Frontal cortex (tissue), 4 donors: ENCODE measurements around the gene IDH3G. TPM values are rescaled to one million over a fixed set of nuclear protein-coding genes. Genes with fewer than 3 reads are reported as not detected.

Experiments
- DNase-seq, 2 donors: peaks; one replicate each; pipeline ENCODE4 v3.0.0; 2012; ENCODE audit warnings: low spot score in 2 of 2
- FAIRE-seq: peaks from 2 replicates; lab custom pipeline; 2012; peaks lifted over from hg19 to GRCh38; lab: Jason Lieb, UNC
- total RNA-seq: library from RNA; depleted of rRNA; stranded (reverse); fragments of >200 nt; gene quantifications from one replicate; pipeline ENCODE4 v1.2.3, GENCODE V29; 2014
- donor health status: control.
- donor health status: control.
- donor health status: control.

IDH3G gene
- total RNA-seq, 1 donor from 2014 or later, result 49.7 TPM

DNA sequence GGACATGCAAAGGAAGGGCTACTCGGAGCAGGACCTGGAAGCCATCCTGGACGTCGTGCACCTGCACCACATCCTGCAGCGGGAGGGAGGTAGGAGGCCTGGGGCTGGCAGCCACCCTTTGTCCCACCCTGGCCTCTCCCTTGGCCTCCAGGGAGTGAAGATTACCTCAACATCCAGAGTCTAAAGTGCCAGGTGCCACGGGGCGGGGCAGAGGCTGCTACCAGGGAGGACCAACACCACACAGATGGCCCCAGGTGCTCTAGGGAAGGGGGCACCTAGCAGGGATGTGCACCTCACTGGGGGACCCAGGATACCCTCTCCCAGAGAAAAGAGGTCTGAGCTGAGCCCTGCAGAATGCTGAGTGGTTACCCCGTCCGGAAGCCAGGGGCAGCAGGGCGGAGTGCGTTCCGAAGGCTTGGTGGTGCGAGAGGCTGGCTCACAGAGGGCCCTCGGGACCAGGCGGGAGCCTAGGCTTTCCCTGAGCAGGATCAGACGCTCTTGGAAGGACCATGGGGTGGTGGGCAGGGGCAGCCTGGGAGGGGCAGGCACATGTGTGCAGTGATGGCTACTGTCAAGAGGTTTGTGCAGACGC, 53.4 kb downstream of the IDH3G start:
- FAIRE-seq (no peak), DNase-seq (no peak)

DNA sequence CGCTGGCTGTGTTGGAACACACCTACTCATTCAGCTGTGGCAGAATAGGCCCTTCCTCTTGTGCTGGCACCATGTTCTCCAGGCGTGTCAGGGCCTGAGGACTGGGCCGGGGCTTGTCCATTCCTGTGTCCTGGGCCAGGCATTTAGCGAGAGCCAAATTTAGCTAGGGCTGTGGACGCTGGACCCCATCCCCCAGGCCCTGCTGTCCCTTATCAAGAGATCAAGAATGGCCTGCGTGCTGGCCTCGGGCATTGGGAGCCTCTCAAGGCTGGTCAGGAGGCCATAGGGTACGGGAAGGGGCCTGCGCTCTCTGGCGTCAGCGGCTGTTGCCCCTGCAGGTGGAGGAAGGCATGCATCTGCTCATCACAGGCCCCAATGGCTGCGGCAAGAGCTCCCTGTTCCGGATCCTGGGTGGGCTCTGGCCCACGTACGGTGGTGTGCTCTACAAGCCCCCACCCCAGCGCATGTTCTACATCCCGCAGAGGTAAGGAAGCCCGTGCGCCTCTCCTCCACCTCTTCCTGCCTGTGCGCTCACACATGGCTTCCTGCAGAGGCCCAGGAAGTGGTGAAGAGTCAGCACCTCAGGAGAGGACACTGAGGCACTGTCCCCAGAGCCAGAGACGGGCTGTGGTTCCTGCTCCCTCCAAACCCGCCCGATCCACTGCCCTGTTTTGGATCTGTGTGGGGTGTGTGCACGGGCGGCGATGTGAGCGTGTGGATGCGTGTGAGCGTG, 54.3 kb downstream of the IDH3G start:
- no peak for FAIRE-seq
- DNase-seq, result no peak

DNA sequence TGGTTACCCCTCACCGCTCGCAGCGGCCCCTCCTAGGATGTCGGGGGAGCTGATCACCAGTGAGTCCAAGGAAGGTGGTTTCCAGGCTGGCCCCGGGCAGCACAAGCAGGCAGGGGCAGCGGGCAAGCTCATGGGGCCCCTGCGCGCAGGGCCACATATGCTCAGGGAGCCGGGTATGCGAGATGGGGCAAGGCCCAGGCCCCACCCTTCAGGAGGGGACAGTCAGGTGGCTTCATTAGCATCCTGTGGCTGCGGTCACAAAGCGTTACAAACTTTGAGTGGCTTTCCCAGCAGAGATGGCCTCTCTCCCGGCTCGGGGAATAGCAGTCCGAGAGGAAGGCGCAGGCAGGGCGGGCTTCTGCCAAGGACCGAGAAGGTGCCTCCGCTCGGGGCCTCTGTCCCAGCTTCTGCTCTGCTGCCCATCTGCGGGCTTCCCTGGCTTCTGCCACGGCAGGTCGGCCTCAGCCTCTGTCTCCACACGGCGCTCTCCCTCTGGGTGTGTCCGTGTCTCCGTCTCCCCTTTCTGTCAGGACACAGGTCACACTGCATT, 56.0 kb downstream of the IDH3G start:
- DNase-seq (no peak), FAIRE-seq (no peak)

DNA sequence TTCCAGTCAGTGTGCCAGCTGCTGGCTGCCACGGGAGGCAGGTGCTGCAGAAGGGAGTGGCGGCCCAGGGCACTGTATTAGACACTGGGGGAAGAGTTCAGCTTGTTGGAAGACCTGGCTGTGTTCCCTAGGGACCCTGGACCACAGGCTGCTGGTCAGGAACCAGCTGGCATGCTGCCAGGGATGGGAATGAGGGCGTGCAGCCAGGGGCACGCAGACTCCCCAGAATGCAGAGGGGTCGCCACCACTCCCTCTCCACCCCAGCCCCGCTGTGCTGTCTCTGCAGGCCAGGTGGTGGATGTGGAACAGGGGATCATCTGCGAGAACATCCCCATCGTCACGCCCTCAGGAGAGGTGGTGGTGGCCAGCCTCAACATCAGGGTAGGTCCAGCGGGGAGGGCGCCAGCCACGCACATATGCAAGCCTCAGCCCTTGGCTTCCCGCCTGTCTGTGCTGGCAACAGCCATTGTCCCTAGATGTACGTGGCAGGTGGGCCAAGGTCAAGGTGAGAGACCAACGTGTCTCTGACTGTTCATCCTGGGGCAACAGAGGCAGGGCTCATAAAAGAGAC, 57.2 kb downstream of the IDH3G start:
- DNase-seq, result no peak
- no peak for FAIRE-seq

DNA sequence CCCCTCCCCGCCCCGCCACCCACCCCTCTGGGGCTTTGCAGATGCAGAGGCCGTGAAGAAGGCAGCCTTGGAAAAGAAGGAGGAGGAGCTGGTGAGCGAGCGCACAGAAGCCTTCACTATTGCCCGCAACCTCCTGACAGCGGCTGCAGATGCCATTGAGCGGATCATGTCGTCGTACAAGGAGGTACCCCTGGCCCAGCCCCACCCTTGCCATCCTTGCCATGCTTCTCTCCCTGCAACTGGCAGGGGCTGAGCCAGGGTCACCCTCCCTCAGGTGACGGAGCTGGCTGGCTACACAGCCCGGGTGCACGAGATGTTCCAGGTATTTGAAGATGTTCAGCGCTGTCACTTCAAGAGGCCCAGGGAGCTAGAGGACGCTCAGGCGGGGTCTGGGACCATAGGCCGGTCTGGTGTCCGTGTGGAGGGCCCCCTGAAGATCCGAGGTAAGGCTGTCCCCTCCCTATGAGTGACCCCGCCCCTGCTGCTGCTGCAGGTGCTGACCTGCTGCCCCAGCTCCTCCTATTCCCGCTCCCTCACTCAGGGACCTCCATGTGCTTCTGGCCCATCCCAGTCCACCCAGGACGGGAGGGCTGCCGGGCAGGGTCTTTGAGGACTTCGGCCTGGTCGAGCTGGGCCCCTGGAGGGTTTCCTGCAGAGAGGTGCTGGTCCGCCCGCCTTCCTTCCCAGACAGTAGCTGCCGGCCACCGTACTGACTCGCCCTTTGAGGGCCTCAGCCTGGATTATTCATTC, 57.9 kb downstream of the IDH3G start:
- FAIRE-seq, result no peak

More for the DNA sequence above, 57.9 kb downstream of the IDH3G start:
- DNase-seq, result no peak

Other genes with a start within 250 kb of the IDH3G start
- 21.2 TPM for gene CCNQ, start 195.2 kb downstream of the IDH3G start, total RNA-seq
- 2.9 TPM for gene DUSP9, start 147.2 kb downstream of the IDH3G start, total RNA-seq
- 18.3 TPM for gene PNCK, start 120.6 kb downstream of the IDH3G start, total RNA-seq
- gene SLC6A8, start 106.4 kb downstream of the IDH3G start, total RNA-seq, result 12.2 TPM
- 57.5 TPM for gene BCAP31, start 70.0 kb downstream of the IDH3G start, total RNA-seq
- 3.7 TPM for gene ABCD1, start 69.5 kb downstream of the IDH3G start, total RNA-seq
- 0.82 TPM for gene PLXNB3, start 30.1 kb downstream of the IDH3G start, total RNA-seq
- gene SRPK3, start 13.3 kb downstream of the IDH3G start, total RNA-seq, result under 0.01 TPM
- 84.4 TPM for gene SSR4, start 293 bp upstream of the IDH3G start, total RNA-seq
- gene PDZD4, start 36.2 kb upstream of the IDH3G start, total RNA-seq, result 165 TPM
- 101 TPM for gene L1CAM, start 91.8 kb upstream of the IDH3G start, total RNA-seq
- not detected for gene AVPR2, start 110.3 kb upstream of the IDH3G start, total RNA-seq
- 5.7 TPM for gene ARHGAP4, start 131.9 kb upstream of the IDH3G start, total RNA-seq
- gene NAA10, start 140.7 kb upstream of the IDH3G start, total RNA-seq, result 21.6 TPM
- gene RENBP, start 150.3 kb upstream of the IDH3G start, total RNA-seq, result 2.4 TPM
- gene HCFC1, start 177.4 kb upstream of the IDH3G start, total RNA-seq, result 9.4 TPM
- gene TMEM187, start 178.4 kb upstream of the IDH3G start, total RNA-seq, result 1.6 TPM
- gene IRAK1, start 225.5 kb upstream of the IDH3G start, total RNA-seq, result 6.9 TPM